ENCODE measurements around the gene AASDH.
"Not testable (repeated sequence)": the region's sequence is repeated elsewhere in the genome, so short reads cannot be mapped to it uniquely, and the experiment has no call there.

AASDH gene

GRCh38 chr4:56400560-56400959, 13.3 kb upstream of the AASDH start:
- DNase-seq (ENCODE audit: low read depth), result no peak

GRCh38 chr4:56391270-56391669, 4.0 kb upstream of the AASDH start:
- no peak for DNase-seq (ENCODE audit: low read depth)

GRCh38 chr4:56389558-56389957, 2.3 kb upstream of the AASDH start:
- DNase-seq (ENCODE audit: low read depth), result no peak

- no peak for DNase-seq (ENCODE audit: low read depth)
Observed at GRCh38 chr4:56388306-56388705, 1.0 kb upstream of the AASDH start.

- no peak for DNase-seq (ENCODE audit: low read depth)
Observed at GRCh38 chr4:56386091-56386490, 1.2 kb downstream of the AASDH start.

- DNase-seq (ENCODE audit: low read depth), result no peak
Observed at GRCh38 chr4:56375458-56375857, 11.8 kb downstream of the AASDH start.

- no peak for DNase-seq (ENCODE audit: low read depth)
Observed at GRCh38 chr4:56374956-56375355, 12.3 kb downstream of the AASDH start.

GRCh38 chr4:56372774-56373173, 14.5 kb downstream of the AASDH start:
- DNase-seq (ENCODE audit: low read depth), result no peak

- no peak for DNase-seq (ENCODE audit: low read depth)
Observed at GRCh38 chr4:56371426-56372220, 15.7 kb downstream of the AASDH start.

- DNase-seq (ENCODE audit: low read depth), result no peak
Observed at GRCh38 chr4:56370377-56370776, 16.9 kb downstream of the AASDH start.

GRCh38 chr4:56362981-56363380, 24.3 kb downstream of the AASDH start:
- DNase-seq (ENCODE audit: low read depth), result not testable (repeated sequence)

GRCh38 chr4:56360071-56360470, 27.2 kb downstream of the AASDH start:
- DNase-seq (ENCODE audit: low read depth), result no peak

- no peak for DNase-seq (ENCODE audit: low read depth)
Observed at GRCh38 chr4:56356650-56357049, 30.6 kb downstream of the AASDH start.

- DNase-seq (ENCODE audit: low read depth), result no peak
Observed at GRCh38 chr4:56348576-56348975, 38.7 kb downstream of the AASDH start.

- DNase-seq (ENCODE audit: low read depth), result no peak
Observed at GRCh38 chr4:56345458-56345857, 41.8 kb downstream of the AASDH start.

GRCh38 chr4:56342746-56343145, 44.5 kb downstream of the AASDH start:
- no peak for DNase-seq (ENCODE audit: low read depth)

- DNase-seq (ENCODE audit: low read depth), result no peak
Observed at GRCh38 chr4:56330691-56331090, 56.6 kb downstream of the AASDH start.

- no peak for DNase-seq (ENCODE audit: low read depth)
Observed at GRCh38 chr4:56326363-56326762, 60.9 kb downstream of the AASDH start.

- no peak for DNase-seq (ENCODE audit: low read depth)
Observed at GRCh38 chr4:56324011-56324610, 63.2 kb downstream of the AASDH start.

GRCh38 chr4:56323327-56323726, 64.0 kb downstream of the AASDH start:
- no peak for DNase-seq (ENCODE audit: low read depth)

GRCh38 chr4:56321251-56321650, 66.0 kb downstream of the AASDH start:
- no peak for DNase-seq (ENCODE audit: low read depth)

- DNase-seq (ENCODE audit: low read depth), result no peak
Observed at GRCh38 chr4:56320293-56320692, 67.0 kb downstream of the AASDH start.

- DNase-seq (ENCODE audit: low read depth), result no peak
Observed at GRCh38 chr4:56318555-56318954, 68.7 kb downstream of the AASDH start.

- no peak for DNase-seq (ENCODE audit: low read depth)
Observed at GRCh38 chr4:56317749-56318148, 69.5 kb downstream of the AASDH start.

All from activated T-helper 1 cell treated with Interleukin-2 at 50 U/mL for 16 hours (primary cell).